GM19043 (cell line): Measurements from ENCODE around the gene RPTOR.

Source experiments
- ATAC-seq: cut with Tn5 transposase; IDR thresholded peaks from one replicate; pipeline ENCODE4 v1.9.1; 2021; ENCODE audit warnings: low read depth; ENCODE audit not compliant: unreplicated experiment

RPTOR gene

DNA sequence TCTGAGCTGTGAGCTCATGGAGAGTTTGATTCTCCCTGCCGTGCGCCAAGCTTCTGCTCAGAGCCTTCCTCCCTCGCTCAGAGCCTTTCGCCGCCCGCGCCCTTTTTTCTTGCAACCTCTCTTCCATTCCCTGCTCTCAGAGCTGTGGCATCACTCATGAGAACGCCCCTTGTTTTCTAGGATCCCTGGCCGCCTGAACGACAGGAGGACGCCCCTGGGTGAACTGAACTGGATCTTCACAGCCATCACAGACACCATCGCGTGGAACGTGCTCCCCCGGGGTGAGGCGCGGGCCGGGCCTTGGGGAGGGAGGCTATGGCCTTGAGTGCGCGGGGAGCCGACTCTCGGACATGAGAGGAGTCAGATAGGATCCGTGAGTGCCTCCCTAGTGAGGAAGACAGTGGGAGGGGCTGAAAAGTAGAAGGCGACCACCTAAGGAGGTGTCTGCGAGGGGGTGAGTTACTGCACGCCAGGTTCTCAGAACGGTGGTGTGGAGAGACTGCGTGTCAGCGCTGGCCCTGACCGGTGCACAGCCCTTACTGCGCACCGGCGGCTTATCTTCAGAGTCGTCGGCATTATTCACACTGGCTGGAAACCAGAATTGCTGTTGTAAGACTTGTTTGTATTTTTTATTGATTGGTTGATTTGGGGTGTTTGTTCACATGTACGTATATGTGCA lies 277.5 kb downstream of the RPTOR start:
- no peak for ATAC-seq

DNA sequence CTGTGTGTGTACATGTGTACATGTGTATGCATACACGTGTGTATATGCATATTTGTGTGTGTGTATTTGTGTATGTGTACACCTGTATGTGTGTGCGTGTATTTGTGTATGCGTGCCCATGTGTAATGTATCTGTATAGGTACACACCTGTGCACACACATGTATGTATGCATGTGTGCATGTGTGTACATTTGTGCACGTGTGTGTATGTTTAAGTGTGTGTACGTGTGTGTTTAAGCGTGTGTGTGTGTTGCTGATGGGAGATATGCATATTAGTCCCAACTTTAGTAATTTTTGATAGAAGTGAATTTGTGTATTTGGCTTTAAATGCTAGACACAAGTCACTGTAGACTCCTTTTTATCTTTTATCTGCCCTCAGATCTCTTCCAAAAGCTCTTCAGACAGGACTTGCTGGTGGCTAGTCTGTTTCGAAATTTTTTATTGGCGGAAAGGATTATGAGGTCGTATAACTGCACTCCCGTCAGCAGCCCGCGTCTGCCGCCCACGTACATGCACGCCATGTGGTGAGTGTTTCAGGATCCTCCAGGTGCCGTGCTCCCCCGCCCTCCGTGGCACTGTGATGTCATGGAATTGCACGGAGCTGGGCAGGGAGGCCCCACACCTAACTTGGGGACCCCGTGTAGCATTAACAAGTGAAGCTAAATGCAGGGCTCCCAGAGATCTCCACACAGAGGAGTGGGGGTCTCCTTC lies 278.2 kb downstream of the RPTOR start:
- ATAC-seq: no peak

DNA sequence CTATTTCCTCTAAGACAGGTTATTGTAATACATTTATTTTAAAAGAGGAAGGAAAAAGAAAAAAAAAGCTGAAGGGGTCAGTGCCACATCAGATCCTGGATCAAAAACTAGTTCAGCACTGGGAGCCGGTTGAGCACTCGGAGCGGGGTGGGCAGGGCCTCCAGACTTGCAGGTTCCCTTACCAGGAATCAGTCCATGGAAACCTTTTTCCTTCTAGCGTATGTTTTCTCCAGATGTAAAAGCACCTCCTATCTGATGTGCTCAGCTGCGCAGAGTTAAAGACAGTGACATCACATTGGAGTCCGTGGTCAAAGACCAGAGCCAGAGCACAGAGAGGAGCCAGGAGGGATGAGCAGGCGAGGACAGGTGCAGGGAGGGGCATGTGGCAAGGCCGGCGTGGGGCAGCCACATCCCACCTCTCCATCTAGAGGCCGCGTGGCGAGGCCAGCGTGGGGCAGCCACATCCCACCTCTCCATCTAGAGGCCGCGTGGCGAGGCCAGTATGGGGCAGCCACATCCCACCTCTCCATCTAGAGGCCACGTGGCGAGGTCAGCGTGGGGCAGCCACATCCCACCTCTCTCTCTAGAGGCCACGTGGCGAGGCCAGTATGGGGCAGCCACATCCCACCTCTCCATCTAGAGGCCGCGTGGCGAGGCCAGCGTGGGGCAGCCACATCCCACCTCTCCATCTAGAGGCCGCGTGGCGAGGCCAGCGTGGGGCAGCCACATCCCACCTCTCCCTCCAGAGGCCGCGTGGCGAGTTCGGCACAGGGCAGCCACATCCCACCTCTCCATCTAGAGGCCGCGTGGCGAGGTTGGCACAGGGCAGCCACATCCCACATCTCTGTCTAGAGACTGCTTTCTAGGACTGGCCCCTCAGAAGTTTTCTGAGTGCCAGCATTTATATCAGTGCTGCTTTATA lies 280.2 kb downstream of the RPTOR start:
- ATAC-seq: no peak

DNA sequence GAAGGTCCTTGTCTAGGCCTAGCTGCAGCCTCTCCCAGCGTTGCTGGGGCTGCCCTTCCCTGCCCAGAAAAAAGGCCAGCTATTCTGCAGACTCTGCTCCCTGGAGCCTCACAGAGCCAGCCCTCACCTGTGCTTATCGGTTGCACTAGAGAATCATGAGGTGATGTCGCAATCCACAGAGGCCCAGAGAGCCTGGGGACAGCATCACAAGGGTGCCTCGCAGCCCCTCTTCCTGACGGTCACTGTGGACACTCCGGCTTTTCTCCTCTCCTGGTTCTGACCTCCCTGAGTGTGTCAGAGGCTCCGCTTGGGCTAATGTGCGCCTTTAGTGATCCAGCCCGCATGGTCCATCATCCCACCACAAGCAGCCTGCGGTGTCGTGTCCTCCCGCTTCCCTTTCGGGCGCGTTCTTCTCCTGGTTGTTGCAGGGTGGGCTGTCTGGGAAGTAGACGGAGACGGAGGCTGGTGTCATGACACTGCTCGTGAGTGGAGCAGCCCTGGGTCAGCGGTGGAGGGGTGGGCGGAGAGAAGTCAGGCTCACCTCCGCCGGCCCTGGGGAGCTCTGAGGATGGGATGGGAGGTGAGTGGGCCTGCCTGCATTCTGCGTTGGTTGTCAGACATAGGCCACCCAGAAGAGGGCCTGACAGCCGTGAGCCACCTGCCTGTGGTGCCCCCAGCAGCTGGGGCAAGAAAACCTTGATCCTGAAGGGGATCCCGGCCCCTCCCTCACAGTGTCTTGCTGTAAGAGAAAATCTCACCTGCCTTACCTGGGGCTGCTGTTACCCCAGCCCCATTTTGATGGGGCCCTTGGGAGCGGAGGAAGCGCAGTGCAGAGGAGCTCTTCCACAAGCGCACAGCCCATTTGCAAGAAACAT lies 281.1 kb downstream of the RPTOR start:
- no peak for ATAC-seq

GRCh38 chr17:80826346-80826954 lies 281.8 kb downstream of the RPTOR start:
- ATAC-seq: no peak

GRCh38 chr17:80826955-80827645 lies 282.5 kb downstream of the RPTOR start:
- no peak for ATAC-seq

DNA sequence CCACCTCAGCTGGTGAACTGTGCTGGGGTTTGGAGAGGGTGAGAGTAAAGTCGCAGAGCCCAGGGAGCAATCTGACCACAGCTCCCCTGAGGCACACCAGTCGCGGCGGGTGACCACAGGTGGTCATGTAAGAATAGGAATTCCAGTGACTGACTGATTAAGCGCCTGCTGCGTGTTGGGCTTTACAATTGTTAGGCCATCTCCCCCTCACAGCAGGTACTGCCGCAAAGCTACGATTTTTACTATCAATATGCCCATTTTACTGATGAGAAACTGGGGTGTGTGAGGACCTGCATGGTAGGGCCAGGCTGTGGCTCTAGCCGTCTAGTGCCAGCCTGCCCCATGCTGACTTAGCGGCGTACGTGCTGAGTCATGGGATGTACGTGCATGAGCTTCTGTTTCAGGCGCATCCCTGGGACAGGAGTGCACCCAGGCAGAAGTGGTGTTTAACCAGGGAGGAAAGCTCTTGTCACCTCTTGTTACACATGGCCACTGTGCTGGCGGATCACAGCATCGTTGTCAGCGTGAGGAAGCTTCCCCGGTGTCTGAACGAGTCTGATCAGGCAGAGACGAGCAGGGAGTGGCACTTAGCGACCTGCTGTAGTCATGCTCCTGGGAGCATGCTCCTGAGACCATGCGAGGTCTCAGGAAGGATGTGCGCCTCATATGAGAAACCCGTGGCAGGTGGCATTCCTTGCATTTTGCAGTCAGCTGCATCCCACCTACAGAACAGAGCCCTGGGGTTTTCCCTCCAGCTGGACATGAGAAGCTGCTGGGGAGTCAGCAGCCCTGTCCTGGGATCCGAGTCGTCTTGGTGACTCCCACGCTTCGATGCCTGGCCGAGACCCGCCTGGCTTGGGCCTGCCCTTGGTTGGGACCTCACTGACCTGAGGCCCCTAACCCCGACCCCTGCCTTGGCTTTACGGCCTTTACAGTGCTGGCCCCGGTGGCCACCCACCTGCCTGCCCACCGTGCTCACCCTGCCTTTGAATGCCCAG lies 283.3 kb downstream of the RPTOR start:
- no peak for ATAC-seq

- ATAC-seq: no peak
Observed at GRCh38 chr17:80829166-80829813, 284.7 kb downstream of the RPTOR start.

DNA sequence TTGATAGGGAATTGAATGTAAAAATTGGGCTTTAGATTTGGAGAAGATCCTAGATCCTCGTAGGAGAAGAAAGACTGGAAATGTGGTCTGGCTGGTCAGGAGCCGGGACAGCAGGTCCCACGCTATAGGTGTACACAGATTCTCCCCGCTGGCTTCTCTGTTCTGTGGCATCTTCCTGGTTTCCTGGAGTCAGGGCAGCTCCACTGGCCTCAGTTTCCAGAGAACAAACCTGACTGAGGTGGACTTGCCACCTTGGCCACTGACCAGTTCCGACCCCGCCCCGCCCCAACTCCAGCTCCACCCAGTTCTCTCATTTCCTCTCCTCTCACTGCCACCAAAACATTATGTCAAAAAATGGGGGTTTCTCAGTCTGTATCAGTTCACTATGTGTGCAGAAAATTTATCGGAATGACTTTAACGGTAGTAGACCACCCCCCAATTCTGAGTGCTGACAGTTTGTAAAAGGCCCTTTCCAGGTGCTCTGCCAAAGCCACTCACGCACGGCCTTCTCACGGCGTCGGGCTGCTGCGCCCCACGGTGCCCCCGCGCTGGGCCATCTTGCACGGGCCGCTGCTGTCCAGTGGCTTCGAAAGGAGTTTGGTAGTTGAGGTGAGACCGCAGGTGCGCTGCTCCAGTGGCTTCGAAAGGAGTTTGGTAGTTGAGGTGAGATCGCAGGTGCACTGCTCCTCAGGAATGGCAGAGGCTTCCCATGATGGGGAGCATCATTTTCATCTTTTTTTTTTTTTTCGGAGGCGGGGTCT lies 285.6 kb downstream of the RPTOR start:
- no peak for ATAC-seq

- no peak for ATAC-seq
Observed at GRCh38 chr17:80831491-80831890, 286.9 kb downstream of the RPTOR start.

GRCh38 chr17:80832266-80832676 lies 287.6 kb downstream of the RPTOR start:
- no peak for ATAC-seq

- peak; percentile 70 for ATAC-seq
Observed at GRCh38 chr17:80832888-80833583, 288.4 kb downstream of the RPTOR start.

GRCh38 chr17:80833952-80834892 lies 289.6 kb downstream of the RPTOR start:
- ATAC-seq: no peak

DNA sequence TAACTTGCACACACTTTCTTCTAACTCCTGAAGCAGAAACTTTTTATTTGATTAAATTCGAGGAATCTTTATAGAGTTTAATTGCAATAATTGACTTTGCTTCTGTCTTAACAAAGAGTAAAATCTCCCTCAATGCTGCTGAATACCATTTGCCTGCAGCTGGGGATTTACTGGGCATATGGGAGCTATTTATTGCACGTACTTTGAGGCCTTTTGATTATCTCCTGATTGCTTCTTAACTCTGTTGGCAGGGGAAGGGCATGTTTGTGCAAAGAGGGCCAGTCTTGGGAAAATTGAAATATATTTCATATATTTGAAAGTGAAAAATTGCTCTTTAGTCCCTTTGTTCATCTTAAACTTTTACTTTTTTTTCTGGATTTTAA lies 290.2 kb downstream of the RPTOR start:
- no peak for ATAC-seq
